Measurements from ENCODE around the gene NRXN3. TPM values are rescaled to one million over a fixed set of nuclear protein-coding genes. Genes with fewer than 3 reads are reported as not detected.

Gene NRXN3
- total RNA-seq, 1 donor from 2014 or later, result 5.9 TPM

DNA sequence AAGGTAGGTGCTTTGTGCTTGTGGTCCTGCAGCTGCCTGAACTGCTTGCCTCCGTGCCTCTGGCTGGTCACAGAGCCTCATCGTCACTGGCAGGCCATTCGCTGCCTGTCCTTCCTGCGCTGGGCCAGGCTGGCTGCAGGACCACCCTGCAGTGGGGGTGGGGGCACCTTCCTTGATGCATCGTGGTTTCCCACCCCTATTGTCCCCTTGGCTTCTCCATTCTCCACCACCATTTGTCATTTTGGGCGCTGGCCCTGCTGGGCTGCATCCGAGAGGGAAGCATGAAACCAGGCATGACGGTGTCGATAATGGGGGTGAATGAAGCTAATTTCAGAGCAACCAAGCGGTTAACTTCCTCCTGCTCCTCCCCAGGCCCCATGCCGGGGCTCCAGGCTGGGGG is 127.7 kb downstream of the NRXN3 start:
- Histone ChIP-seq H3K9ac (no peak overlapping the region), H3F3A (ENCODE audit: low read depth) (no peaks in the 10 kb centered on the region), H3K4me3 (no peak overlapping the region), H3K36me3 (no peaks in the 10 kb centered on the region), H3K9me3 (ENCODE audit: low read depth) (no peaks in the 10 kb centered on the region), H2AFZ (replicated peaks) (peak overlapping the region; percentile 30), H4K20me1 (ENCODE audit: low read depth) (no peaks in the 10 kb centered on the region), H3K4me2 (peak overlapping the region; percentile 37), H3K27ac (no peak overlapping the region), H3K27me3 (no peaks in the 10 kb centered on the region), H3K4me1 (peaks cover 20% of the 10 kb centered on the region), H3K79me2 (ENCODE audit: low read depth) (no peaks in the 10 kb centered on the region)
- Mint-ChIP-seq H3K27ac (no peak overlapping the region), H3K4me3 (no peak overlapping the region), H3K9me3 (no peaks in the 10 kb centered on the region), H3K27me3 (ENCODE audit: insufficient read depth, low read depth) (peaks cover 3% of the 10 kb centered on the region), H3K36me3 (no peaks in the 10 kb centered on the region), H3K4me1 (peaks cover 11% of the 10 kb centered on the region)
- no peak for TF ChIP-seq EZH2 (IDR thresholded peaks at IDR 0.05)
- no peak for TF ChIP-seq EZH2phosphoT487 (IDR thresholded peaks at IDR 0.05)
- no peak for TF ChIP-seq CTCF (IDR thresholded peaks at IDR 0.05)
- DNase-seq (ENCODE audit: low spot score), result peak; percentile 34

- H3F3A ChIP-seq (ENCODE audit: low read depth), result no peaks in the 10 kb centered on the region
- peaks cover 24% of the 10 kb centered on the region for H3K4me1 ChIP-seq
- Mint-ChIP-seq H3K36me3 (no peaks in the 10 kb centered on the region), H3K27ac (no peak overlapping the region), H3K9me3 (no peaks in the 10 kb centered on the region), H3K4me3 (no peak overlapping the region), H3K4me1 (peaks cover 13% of the 10 kb centered on the region), H3K27me3 (ENCODE audit: insufficient read depth, low read depth) (peaks cover 3% of the 10 kb centered on the region)
- no peak overlapping the region for H3K27ac ChIP-seq
- no peak overlapping the region for H3K9ac ChIP-seq
- H3K79me2 ChIP-seq (ENCODE audit: low read depth), result no peaks in the 10 kb centered on the region
- H3K4me2 ChIP-seq, result peak overlapping the region; percentile 37
- no peaks in the 10 kb centered on the region for H3K27me3 ChIP-seq
- H3K36me3 ChIP-seq, result no peaks in the 10 kb centered on the region
- no peak for TF ChIP-seq EZH2 (IDR thresholded peaks at IDR 0.05)
- no peak for TF ChIP-seq EZH2phosphoT487 (IDR thresholded peaks at IDR 0.05)
- TF ChIP-seq CTCF (IDR thresholded peaks at IDR 0.05), result no peak
- H3K9me3 ChIP-seq (ENCODE audit: low read depth), result no peaks in the 10 kb centered on the region
- H4K20me1 ChIP-seq (ENCODE audit: low read depth), result no peaks in the 10 kb centered on the region
- no peak for DNase-seq (ENCODE audit: low spot score)
- peak overlapping the region; percentile 30 for H2AFZ ChIP-seq (replicated peaks)
- H3K4me3 ChIP-seq, result no peak overlapping the region
These were observed 128.1 kb downstream of the NRXN3 start for GRCh38 chr14:78298298-78298697.

- no peak overlapping the region for H3K27ac Mint-ChIP-seq
- H3K4me3 Mint-ChIP-seq, result no peak overlapping the region
- Histone ChIP-seq H3K27me3 (no peaks in the 10 kb centered on the region), H2AFZ (replicated peaks) (no peak overlapping the region), H3K36me3 (no peaks in the 10 kb centered on the region), H3K4me3 (no peak overlapping the region), H3K4me1 (peaks cover 25% of the 10 kb centered on the region), H3K9ac (no peak overlapping the region), H3K79me2 (ENCODE audit: low read depth) (no peaks in the 10 kb centered on the region), H3F3A (ENCODE audit: low read depth) (no peaks in the 10 kb centered on the region), H3K9me3 (ENCODE audit: low read depth) (no peaks in the 10 kb centered on the region), H3K4me2 (peak overlapping the region; percentile 20), H4K20me1 (ENCODE audit: low read depth) (no peaks in the 10 kb centered on the region), H3K27ac (no peak overlapping the region)
- peaks cover 10% of the 10 kb centered on the region for H3K4me1 Mint-ChIP-seq
- peaks cover 3% of the 10 kb centered on the region for H3K27me3 Mint-ChIP-seq (ENCODE audit: insufficient read depth, low read depth)
- no peaks in the 10 kb centered on the region for H3K9me3 Mint-ChIP-seq
- DNase-seq (ENCODE audit: low spot score), result peak; percentile 31
- TF ChIP-seq EZH2 (IDR thresholded peaks at IDR 0.05), result no peak
- TF ChIP-seq CTCF (IDR thresholded peaks at IDR 0.05), result no peak
- TF ChIP-seq EZH2phosphoT487 (IDR thresholded peaks at IDR 0.05), result no peak
- H3K36me3 Mint-ChIP-seq, result no peaks in the 10 kb centered on the region
These were observed 132.7 kb downstream of the NRXN3 start for GRCh38 chr14:78302841-78303240.
